Uterus (tissue), 4 donors: ENCODE data around the gene ST3GAL2. TPM values are rescaled to one million over a fixed set of nuclear protein-coding genes. Genes with fewer than 3 reads are reported as not detected.

Source experiments
- DNase-seq, 2 donors: peaks; one replicate each; pipeline ENCODE4 v3.0.0-alpha.2; 2019 to 2020
- H3K27ac ChIP-seq, 2 donors: fragments of 200-600 bp; sonication (generic); 1 replicate in 1 of 2; 2 replicates in 1 of 2; pipeline ENCODE4 v1.5.1; 2016 to 2018
- H3K27me3 ChIP-seq, 2 donors: fragments of 200-600 bp; sonication (generic); one replicate each; pipeline ENCODE4 v1.5.1; 2018 to 2019; ENCODE audit warnings: control low read depth in 1 of 2
- H3K36me3 ChIP-seq, 2 donors: fragments of 200-600 bp; sonication (generic); one replicate each; pipeline ENCODE4 v1.5.1; 2019; ENCODE audit warnings: control low read depth in 1 of 2
- H3K4me1 ChIP-seq, 2 donors: fragments of 200-600 bp; sonication (generic); one replicate each; pipeline ENCODE4 v1.5.1; 2018 to 2019; ENCODE audit warnings: control low read depth in 1 of 2
- H3K4me3 ChIP-seq, 2 donors: fragments of 200-600 bp; sonication (generic); 1 replicate in 1 of 2; 2 replicates in 1 of 2; pipeline ENCODE4 v1.5.1; 2018 to 2019; ENCODE audit warnings: mild to moderate bottlenecking in 1 of 2
- H3K9me3 ChIP-seq, 2 donors: fragments of 200-600 bp; sonication (generic); one replicate each; pipeline ENCODE4 v1.5.1; 2019; ENCODE audit warnings: control low read depth in 1 of 2
- CTCF ChIP-seq, 4 experiments: fragments of 200-600 bp in 2 of 4; fragments of 450-650 bp in 2 of 4; sonication (generic) in 2 of 4; IDR thresholded peaks; one replicate each; pipeline ENCODE4 v1.5.1; 2016 to 2019; ENCODE audit warnings: antibody characterized with exemption in 4 of 4, mild to moderate bottlenecking in 2 of 4, moderate library complexity in 1 of 4
- POLR2A ChIP-seq, 2 donors: fragments of 450-650 bp; IDR thresholded peaks; one replicate each; pipeline ENCODE4 v1.6.1; 2016; ENCODE audit warnings: antibody characterized with exemption in 2 of 2, mild to moderate bottlenecking in 1 of 2, moderate library complexity in 1 of 2
- intact Hi-C: fragments of 100-400 bp; cut with DNase I; formaldehyde crosslinking; loops from one replicate; pipeline ENCODE4 v1.15.1; 2023; ENCODE audit warnings: low total_unique reads
- total RNA-seq, 4 donors: library from RNA; depleted of rRNA in 3 of 4; stranded (reverse); fragments of >200 nt in 3 of 4; gene quantifications; one replicate each; pipeline versions ENCODE4 v1.1.0 to v1.2.4, GENCODE V29; 2014 to 2023
- donor health status: DM: yes; HTN: yes; CAD: no.

Gene ST3GAL2
- total RNA-seq, 4 donors from 2014 or later = 6.2 to 57.9 (median 27.5) TPM

GRCh38 chr16:70475054-70475871 is 36.4 kb upstream of the ST3GAL2 start:
- no peak for TF ChIP-seq CTCF (IDR thresholded peaks at IDR 0.05)
- no peak for TF ChIP-seq POLR2A (IDR thresholded peaks at IDR 0.05)

GRCh38 chr16:70474320-70475053 is 35.6 kb upstream of the ST3GAL2 start:
- TF ChIP-seq POLR2A (IDR thresholded peaks at IDR 0.05) (no peak), CTCF (IDR thresholded peaks at IDR 0.05) (no peak)
- H3K4me3 ChIP-seq = no peak overlapping the region
- no peaks in the 10 kb centered on the region for H3K27me3 ChIP-seq
- no peaks in the 10 kb centered on the region for H3K4me1 ChIP-seq
- H3K9me3 ChIP-seq = no peaks in the 10 kb centered on the region
- H3K36me3 ChIP-seq = no peaks in the 10 kb centered on the region
- intact Hi-C loops = no loop called here
- no peak overlapping the region for H3K27ac ChIP-seq
- DNase-seq = no peak

More at GRCh38 chr16:70475054-70475871, 36.4 kb upstream of the ST3GAL2 start:
- H3K4me1 ChIP-seq = no peaks in the 10 kb centered on the region
- H3K27me3 ChIP-seq = no peaks in the 10 kb centered on the region
- H3K36me3 ChIP-seq = no peaks in the 10 kb centered on the region
- DNase-seq = no peak
- intact Hi-C loops = no loop called here
- H3K27ac ChIP-seq = no peak overlapping the region
- H3K4me3 ChIP-seq = no peak overlapping the region
- H3K9me3 ChIP-seq = no peaks in the 10 kb centered on the region

DNA sequence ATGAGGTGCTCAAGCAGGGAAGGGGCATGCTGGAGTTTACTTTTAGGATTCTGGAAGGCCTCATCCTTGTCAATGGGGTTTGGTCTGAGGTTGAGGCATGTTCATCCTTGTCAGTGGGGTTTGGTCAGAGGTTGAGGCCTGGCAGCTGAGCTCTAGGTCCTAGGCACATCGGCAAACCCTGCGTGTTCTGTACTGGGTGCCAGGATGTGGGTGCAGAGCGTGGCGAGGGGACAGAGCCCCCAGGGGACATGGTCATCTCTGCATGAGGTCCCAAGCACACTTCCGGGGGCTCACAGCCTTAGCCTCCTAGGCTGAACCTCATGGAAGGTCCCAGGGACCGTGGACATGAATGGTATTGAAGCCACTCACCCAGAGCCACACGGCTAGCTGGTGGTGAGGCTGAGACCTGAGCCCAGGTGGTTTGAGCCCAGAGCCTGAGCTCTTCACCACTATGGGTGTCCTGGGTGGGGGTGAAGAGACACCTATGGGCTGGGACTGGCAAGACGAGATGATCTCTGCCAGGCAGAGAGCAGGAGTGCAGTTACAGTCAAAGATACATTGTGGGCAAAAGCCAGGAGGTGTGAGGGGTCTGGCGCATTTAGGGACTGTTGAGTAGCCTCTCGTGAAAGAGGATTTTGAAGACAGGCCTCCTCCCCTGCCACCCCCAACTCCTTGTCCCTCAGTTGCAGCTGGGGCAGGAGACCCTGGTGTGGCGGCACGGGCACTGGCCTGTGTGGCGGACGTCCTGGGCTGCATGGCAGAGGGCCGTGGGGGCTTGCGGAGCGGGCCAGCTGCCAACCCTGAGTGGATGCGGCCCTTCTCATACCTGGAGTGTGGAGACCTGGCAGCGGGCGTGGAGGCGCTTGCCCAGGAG is 34.8 kb upstream of the ST3GAL2 start:
- no peak for TF ChIP-seq CTCF (IDR thresholded peaks at IDR 0.05)
- TF ChIP-seq POLR2A (IDR thresholded peaks at IDR 0.05) = no peak
- H3K4me3 ChIP-seq = no peak overlapping the region
- DNase-seq = no peak
- H3K9me3 ChIP-seq = no peaks in the 10 kb centered on the region
- no peaks in the 10 kb centered on the region for H3K4me1 ChIP-seq
- no peaks in the 10 kb centered on the region for H3K27me3 ChIP-seq
- no peak overlapping the region for H3K27ac ChIP-seq
- intact Hi-C loops = no loop called here
- H3K36me3 ChIP-seq = no peaks in the 10 kb centered on the region

DNA sequence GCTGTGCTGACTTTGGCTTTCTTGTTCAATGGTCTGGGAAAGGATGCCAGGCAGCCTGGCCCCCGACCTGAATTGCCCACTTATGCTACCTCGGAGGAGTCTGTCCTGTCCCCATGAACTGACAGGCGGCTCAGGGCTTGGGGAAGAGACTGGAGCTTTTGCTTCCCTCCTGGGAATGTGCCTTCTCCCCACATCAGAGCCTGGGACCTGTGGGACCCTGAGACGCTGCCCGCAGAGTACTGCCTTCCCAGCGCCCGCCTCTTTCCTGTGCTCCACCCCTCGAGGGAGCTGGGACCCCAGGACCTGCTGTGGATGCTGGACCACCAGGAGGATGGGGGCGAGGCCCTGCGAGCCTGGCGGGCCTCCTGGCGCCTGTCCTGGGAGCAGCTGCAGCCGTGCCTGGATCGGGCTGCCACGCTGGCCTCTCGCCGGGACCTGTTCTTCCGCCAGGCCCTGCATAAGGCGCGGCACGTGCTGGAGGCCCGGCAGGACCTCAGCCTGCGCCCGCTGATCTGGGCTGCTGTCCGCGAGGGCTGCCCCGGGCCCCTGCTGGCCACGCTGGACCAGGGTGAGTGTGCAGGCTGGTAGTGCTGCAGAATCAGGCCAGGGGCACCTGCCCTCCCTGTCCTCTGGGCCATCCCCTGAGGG is 34.0 kb upstream of the ST3GAL2 start:
- DNase-seq = no peak
- Histone ChIP-seq H3K27me3 (no peaks in the 10 kb centered on the region), H3K4me3 (no peak overlapping the region), H3K4me1 (no peaks in the 10 kb centered on the region), H3K27ac (no peak overlapping the region), H3K36me3 (no peaks in the 10 kb centered on the region), H3K9me3 (no peaks in the 10 kb centered on the region)
- intact Hi-C loops = no loop called here
- no peak for TF ChIP-seq CTCF (IDR thresholded peaks at IDR 0.05)
- TF ChIP-seq POLR2A (IDR thresholded peaks at IDR 0.05) = no peak
